Activated CD8-positive, alpha-beta memory T cell treated with anti-CD3 and anti-CD28 coated beads, Interleukin-2, amount 50 U/mL, for 4 hours (primary cell): ENCODE results near the gene FRMD5.
"Not testable (repeated sequence)": the region's sequence is repeated elsewhere in the genome, so short reads cannot be mapped to it uniquely, and the experiment has no call there.

Experiments
- DNase-seq: peaks from one replicate; pipeline ENCODE4 v3.0.0-alpha.2; 2020

FRMD5 gene

DNA sequence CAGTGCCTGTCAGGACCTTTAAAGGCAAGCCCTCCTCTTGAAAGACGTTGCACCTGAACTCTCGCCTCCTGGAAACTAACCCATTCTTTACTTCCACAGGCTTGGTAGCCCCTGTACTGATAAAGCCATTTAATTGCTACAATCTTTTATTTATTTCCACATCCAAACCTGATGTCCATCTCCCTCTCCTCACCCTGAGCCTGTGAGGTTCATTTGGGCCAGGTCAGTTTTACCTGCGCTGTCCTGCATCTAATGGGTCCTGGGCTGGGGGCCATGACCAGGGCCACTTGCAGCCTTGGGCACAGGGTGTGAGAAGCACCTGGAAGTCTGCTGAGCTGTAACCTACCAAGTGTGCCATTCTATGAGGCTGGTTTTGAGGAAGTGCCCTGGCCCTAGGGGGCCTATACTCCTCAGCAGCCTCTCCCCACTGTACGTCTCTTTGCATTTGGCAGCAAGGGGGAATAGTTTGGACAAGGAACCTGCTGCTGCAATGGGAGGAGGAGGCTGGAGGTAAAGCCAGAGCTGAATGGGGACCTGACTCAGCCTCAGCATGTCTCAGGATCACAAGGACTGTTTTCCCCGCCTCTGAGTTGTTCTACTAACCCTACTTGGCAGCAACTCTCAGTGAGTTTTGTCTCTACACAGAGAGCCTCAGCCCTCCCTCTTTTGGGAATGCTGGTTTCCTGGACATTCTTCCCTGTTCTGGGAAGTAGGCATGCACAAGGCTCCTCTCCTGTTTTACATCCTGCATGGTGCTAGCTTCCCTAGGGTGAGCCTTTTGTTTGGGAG is 314.5 kb downstream of the FRMD5 start:
- DNase-seq, result no peak

DNA sequence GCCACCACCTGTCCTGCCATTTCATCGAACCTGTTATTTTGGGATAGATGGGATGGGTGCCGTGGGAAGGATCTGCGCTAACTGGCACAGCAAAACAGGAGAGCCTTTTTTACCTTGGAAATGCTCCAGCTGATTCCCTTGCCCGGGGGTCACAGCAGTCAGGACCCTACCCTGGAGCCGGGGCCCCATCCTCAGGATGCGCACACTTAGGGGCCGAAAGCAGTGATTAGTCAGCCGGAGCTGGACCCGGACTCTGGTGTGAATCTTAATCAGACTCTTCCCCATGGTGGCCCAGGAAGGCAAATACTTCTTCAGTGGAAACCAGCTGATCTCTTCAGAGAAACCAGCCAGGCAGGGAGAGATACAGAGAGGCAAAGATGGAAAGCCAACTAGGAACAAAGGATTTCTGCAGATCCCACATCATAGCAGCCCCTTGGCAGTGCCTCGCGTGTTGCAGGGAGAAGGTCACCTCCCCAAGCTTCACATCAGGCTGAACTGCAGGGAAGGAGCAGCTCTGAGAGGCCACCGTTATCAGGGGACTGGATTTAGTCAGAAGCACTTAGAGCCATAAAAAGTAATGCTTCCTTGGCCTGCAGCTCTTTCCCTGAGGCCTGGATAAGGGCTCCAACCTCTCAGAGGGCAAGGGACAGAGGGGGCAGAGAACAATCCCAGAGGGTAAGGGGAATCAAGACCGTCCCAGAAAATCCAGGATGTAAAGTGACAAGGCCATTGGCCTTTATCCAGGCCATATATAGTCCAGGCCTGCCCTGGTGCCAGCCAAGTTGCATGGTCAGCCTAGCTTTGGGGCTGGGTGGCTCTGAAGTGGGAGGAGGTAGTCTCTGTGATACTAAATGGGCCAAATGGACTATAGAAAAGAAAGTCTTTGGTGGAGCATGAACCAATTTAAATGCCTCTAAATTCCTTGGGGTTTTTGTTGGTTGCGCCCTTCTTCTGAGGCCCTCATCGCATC is 315.4 kb downstream of the FRMD5 start:
- no peak for DNase-seq

DNA sequence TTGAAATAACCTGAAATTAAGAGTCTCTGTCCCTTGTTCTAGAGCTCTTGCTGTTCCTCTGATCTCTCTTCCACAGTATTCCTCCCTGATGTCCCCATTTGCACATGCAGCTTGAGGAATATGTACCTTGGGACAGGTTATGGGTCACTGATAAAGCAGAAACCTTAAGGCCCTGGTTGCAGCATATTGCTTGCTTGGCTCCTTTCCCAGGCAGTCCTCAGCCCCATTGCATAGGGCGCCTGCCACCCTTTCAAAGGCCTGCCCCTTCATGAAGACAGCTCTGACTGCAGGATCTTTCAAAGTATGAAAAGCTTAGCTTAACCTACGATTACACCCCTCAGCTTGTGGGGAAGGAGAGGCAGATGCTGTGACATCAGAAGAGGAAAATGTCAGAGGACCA is 316.6 kb downstream of the FRMD5 start:
- no peak for DNase-seq

DNA sequence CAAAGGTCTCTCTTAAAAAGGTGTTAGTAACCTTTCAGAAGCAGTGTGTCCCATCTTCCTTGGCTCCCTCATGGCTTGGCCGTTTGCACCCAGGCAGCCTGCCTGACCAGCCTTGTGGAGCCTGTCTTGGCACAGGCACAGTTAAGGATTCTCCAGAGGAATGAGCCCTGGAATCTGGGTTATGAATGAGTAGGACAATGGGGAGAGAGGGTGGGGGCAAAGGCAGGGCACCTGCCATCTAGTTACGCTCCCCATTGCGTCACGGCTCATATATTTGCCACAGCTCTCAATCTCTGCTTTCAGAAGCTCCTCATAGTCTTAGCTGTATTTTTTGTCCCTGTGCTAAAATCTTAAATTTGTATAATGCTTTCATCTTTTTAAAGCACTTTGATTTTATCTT is 317.7 kb downstream of the FRMD5 start:
- no peak for DNase-seq

DNA sequence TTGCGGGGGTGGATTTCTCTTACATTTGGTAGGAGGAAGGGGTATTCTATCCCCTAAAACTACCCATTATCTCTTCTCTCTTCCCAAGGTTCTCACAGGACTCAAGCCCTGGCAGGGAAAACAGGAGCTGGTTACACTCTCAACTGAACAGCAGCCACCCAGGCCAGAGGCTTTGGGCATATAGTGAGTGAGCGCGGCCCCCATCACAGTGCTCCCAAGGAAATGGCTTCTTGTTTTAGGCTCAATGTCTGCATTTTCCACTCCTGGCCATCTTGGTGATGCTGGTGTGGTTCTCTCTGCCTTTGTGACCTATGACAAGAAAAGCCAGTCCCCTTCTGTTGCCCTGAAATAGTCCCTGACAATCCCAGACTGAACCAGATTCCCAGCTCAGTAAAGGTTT is 318.2 kb downstream of the FRMD5 start:
- DNase-seq, result no peak

DNA sequence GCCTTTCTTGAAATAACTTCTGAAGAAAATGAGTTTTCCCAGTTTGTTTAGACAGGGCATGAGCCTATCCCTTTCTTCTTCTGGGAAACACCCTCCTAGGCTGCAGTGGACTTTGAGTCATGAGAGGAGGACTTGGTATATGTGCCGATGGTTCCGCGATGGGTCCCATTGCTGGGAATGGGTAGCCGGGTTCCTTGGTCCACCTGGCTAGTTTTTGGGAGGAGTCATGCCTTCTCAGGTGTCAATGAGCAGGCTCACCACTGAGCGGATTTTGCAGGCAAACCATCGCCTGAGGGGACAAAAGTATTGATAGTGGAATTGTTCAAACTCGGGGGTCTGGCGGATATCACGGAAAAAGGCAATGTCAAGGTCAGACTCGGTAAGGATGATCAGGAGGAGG is 321.4 kb downstream of the FRMD5 start:
- no peak for DNase-seq

DNA sequence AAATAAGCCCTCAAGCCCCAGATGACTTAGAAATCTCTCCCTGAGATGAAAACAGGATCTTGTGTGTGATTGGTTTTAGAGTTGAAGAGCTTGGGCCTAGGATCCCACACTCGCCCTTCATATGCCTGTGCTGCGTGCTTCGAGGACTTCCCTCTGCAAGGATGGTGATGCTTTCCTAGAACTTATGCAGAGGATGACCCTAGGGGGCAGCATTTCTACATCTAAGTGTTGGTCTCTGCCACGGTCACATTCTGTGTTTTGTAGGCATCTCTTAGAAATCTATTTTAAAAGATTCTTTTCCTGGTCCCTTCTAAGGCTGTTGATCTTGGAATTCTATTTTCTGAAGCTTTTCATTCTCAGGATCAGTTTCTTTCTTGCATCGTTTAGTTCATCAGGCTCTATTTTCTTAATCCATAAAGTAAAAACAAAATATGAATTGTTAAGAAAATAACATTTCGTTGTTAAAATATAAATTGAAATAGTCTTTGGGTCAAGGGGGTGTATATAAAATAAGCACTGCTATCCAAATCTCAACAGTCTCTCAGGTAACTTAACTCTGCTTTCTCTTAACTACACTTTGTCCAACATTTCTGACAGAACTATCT is 322.6 kb downstream of the FRMD5 start:
- no peak for DNase-seq

DNA sequence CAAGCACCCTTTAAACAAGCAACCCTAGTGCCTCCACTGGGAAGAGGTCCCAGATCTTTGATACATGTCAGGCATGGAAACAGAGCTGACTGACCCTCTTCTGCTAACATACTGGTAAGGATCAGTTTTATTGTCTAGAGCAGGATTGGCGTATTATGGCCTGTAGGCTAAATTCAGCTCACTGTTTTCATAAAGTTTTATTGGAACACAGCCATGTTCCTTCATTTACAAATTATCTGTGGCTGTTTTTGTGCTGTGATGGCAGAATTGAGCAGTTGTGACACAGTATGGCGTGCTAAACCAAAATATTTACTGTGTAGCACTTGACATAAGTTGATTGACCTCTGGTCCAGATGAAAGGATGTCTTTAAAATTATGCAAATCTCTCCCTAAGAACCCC is 323.2 kb downstream of the FRMD5 start:
- no peak for DNase-seq

DNA sequence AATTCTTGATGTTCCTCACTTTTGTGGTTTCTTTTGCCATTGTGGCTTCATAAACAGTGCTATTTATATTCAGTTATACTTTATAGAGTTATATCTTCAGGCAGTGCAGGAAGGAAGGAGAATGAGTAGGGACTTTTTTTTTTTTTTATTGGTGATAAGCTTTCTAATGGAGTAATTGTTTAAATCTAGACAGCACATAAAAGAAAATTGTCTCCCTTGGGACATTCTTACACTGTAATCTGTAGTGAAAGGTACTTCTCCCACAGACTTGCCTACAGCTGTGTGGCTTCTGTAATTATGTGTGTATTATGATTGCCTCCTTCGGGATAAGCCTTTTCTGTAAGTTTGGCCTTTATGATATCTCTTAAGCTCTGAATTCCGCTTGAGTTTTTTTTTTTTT is 326.7 kb downstream of the FRMD5 start:
- DNase-seq, result no peak

DNA sequence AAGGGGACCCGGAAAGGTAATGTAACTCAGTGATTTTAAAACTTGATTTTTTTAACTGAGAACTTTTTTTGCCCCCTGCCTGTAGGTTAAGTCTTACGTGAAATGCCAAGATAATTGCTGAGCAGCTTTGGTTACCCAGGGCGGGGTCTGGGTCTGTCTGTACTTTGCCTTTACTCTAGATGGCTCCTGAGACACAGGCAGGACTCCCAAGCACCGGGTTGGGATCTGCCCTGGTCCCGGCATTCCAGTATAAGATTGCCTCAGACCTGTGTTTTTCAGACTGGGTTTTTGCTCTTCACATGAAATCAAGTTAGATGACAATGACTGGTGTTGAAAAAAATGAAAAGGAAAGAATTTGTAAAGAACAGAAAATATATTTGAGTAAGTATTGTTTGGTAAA is 328.0 kb downstream of the FRMD5 start:
- no peak for DNase-seq

DNA sequence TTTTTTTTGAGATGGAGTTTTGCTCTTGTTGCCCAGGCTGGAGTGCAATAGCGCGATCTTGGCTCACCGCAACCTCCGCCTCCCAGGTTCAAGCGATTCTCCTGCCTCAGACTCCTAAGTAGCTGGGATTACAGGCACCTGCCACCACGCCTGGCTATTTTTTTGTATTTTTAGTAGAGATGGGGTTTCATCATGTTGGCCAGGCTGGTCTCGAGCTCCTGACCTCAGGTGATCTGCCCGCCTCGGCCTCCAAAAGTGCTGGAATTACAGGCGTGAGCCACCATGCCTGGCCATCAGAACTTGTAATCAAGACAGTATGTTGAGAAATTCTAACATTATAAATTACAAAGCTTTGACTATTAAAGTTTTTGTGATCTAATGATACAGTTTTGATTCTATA is 328.4 kb downstream of the FRMD5 start:
- not testable (repeated sequence) for DNase-seq

DNA sequence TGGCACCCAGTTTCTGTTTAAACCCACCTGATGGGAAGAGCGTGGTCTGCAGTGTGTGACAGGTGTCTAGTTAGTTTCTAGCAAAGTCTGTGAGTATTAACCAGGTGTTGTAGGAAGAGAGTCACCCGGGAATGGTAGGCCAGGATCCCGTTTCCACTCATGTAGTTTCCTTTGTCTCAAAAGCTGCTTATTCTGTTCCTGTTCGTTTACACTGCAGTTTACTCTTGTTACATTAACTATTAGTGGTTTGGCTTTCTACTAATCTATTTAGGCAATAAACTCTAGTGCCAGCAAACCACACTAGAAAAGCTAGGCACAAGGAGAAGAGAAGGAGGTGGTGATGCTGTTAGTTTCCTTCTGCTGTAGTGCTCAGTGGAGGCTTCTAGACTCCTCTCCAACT is 335.5 kb downstream of the FRMD5 start:
- no peak for DNase-seq

DNA sequence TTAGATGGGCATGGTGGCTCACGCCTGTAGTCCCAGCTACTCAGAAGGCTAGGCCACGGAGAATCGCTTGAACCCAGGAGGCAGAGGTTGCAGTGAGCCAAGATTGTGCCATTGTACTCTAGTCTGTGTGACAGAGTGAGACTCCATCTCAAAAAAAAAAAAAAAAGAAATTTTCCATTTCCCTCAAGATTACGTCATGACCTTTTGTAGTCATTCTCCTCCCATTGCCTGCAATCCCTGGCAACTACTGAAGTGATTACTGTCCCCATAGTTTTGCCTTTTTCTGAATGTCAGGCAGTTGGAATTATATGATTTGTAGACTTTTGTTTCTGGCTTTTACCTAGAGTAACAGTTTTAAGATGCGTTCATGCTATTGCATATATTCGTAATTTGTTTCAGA is 340.3 kb downstream of the FRMD5 start:
- no peak for DNase-seq

DNA sequence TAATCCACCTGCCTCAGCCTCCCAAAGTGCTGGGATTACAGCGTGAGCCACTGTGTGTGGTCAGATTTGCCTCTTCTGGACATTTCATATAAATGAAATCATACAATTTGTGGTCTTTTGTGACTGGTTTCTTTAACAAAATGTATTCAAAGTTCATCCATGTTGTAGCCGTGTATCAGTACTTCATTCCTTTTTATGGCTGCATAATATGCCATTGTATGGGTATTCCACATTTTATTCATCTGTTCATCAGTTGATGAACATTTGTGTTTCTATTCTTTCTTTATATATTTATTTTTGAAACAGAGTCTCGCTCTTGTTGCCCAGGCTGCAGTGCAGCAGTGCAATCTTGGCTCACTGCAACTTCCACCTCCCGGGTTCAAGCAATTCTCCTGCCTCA is 342.5 kb downstream of the FRMD5 start:
- DNase-seq, result no peak

DNA sequence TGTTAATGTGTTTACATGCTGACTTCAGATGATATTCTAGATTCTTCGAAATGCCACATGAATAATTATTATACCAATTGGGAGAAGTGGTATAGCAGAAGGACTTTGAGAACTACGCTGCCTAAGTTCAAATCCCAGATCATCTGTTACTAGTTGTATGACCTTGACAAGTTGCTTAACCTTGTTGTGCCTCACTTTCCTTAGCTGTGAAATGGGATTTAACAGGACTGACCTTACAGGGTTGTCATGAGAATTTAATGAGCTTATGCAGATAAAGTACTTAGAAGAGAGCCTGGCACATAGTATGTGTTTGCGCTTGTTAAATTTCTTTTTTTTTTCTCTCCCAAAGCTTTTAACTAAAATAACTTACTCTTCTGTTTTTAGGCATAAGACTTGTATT is 343.8 kb downstream of the FRMD5 start:
- DNase-seq, result no peak

DNA sequence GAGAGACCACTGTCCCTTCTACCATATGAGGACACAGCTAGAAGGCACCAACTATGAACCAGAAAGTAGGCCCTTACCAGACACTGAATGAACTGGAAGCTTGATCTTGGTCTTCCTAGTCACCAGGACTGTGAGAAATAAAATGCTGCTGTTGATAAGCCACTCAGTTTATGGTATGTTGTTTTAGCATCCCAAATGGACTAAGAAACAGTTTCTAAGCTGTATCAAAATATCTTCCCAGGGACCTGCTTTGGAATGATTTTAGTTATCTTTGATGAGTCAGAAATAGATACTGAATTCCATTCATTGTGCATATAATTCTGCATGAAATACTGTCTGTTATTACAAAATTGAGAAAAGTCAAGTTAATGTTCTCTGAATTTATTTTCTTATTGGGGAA is 349.6 kb downstream of the FRMD5 start:
- no peak for DNase-seq

DNA sequence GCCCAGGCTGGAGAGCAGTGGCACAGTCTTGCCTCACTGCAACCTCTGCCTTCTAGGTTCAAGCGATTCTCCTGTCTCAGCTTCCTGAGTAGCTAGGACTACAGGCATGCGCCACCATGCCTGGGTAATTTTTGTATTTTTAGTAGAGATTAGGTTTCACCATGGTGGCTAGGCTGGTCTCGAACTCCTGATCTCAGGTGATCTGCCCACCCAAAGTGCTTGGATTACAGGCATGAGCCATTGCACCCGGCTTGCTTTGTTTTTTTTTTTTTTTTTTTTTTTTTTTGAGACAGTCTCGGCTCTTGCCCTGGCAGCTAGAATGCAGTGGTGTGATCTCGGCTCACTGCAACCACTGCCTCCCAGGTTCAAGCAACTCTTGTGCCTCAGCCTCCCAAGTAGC is 362.6 kb downstream of the FRMD5 start:
- not testable (repeated sequence) for DNase-seq

DNA sequence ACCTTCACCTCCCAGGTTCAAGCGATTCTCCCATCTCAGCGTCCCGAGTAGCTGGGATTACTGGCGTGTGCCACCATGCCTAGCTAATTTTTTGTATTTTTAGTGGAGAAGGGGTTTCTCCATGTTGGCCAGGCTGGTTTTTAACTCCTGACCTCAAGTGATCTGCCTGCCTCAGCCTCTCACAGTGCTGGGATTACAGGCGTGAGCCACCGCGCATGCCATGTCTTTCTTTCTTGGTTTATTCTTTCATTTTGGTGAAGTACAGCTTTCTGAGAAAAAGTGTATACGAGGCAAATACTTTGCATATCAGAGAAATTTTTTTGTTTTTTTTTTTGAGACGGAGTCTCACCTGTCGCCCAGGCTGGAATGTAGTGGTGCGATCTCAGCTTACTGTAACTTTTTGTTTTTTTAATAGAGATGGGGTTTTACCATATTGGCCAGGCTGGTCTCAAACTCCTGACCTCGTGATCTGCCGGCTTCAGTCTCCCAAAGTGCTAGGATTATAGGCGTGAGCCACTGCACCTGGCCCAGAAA is 363.5 kb downstream of the FRMD5 start:
- DNase-seq, result not testable (repeated sequence)

DNA sequence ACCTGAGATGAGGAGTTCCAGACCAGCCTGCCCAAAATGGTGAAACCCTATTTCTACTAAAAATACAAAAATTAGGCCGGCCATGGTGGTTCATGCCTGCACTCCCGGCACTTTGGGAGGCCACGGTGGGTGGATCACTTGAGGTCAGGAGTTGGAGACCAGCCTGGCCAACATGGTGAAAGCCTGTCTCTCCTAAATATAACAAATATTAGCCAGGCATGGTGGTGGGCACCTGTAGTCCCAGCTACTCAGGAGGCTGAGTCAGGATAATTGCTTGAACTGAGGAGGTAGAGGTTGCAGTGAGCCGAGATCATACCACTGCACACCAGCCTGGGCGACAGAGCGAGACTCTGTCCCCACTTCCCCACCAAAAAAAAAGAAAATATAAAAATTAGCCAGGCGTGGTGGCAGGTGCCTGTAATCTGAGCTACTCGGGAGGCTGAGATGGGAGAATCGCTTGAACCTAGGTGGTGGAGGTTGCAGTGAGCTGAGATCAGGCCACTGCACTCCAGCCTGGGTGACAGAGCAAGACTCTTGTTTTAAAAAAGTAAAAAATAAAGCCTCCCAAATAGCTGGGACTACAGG is 364.3 kb downstream of the FRMD5 start:
- DNase-seq, result not testable (repeated sequence)

DNA sequence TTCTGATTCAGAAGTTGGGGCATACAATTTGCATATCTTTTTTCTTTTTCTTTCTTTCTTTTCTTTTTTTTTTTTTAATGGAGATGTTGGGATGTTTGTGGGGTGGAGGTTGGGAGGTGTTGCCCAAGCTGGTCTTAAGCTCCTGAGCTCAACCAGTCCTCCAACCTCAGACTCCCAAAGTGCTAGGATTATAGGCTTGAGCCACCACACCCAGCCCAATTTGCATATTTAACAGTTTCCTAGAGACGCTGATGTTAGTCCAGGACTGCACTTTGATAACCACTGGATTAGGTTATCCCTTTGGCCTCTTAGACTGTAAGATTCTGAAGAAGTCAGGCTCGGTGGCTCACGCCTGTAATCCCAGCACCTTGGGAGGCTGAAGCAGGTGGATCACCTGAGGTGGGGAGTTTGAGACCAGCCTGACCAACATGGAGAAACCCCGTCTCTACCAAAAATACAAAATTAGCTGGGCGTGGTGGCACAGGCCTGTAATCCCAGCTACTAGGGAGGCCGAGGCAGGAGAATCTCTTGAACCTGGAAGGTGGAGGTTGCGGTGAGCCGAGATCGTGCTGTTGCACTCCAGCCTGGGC is 365.0 kb downstream of the FRMD5 start:
- DNase-seq, result not testable (repeated sequence)

DNA sequence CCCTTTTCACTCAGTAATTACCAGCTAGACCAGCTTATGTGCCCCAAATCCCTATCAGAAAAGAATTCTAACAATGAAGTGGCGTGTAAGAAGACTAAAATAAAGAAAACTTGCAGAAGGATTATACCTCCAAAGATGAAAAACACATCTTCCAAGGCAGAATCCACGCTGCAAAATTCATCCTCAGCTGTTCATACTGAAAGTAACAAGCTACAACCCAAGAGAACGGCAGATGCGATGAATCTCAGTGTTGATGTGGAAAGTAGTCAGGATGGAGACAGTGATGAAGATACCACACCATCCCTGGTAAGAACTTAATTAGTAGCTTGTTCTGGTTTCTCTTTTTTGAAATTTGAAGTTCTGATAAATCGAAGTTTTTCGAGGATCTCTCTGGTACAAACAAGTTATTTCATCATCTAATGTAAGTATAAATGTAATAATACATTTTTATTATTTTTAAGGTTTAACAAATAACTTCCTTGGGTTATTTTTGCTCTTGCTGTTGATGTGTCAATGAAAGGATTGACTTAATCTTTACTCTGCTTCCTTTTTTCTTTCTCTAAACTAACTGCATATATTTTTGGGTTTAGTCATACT is 366.9 kb downstream of the FRMD5 start:
- DNase-seq, result no peak
